K562 (cell line): ENCODE results near the gene PRMT7. TPM values are rescaled to one million over a fixed set of nuclear protein-coding genes. Genes with fewer than 3 reads are reported as not detected.

Experiments used
- ATAC-seq: fragments of 200-7000 bp; cut with Tn5 transposase; 3 replicates; pipeline ENCODE4 v1.9.1; 2020; ENCODE audit warnings: moderate library complexity
- BruUV-seq: library from RNA; stranded (reverse); fragments of 400-500 nt; replicated peaks from 2 replicates; lab custom pipeline; 2021; lab: Mats Ljungman, UMichigan
- CTCF ChIA-PET: fragments of 300-600 bp; formaldehyde crosslinking; extraction: SDS; loops from one replicate; lab custom pipeline; 2021; ENCODE audit warnings: low intra/inter-chr PET ratio; lab: Yijun Ruan, JAX
- POLR2A ChIA-PET: fragments of 300-600, 350-650 bp; sonication (Branson Sonifier 250); formaldehyde crosslinking; extraction: SDS; loops from one replicate; lab custom pipeline; 2021; ENCODE audit warnings: antibody characterized with exemption, inconsistent platforms; lab: Yijun Ruan, JAX
- DNase-seq, 4 experiments: peaks; one replicate each; pipeline versions ENCODE4 v3.0.0 to v3.0.0-alpha.2; 2011 to 2018; ENCODE audit warnings: low spot score in 3 of 4, mixed read lengths in 3 of 4; ENCODE audit errors: extremely low read depth in 1 of 4
- FAIRE-seq: peaks from 2 replicates; lab custom pipeline; 2011; peaks lifted over from hg19 to GRCh38; lab: Jason Lieb, UNC
- H2AFZ ChIP-seq: 2 replicates; pipeline ENCODE4 v1.6.0; 2011; ENCODE audit warnings: low read depth, low read length, control low read depth, inconsistent platforms
- H3K27ac ChIP-seq: fragments of 200-600 bp; 3 replicates; pipeline ENCODE4 v1.8.0; 2011; ENCODE audit warnings: low read depth, mild to moderate bottlenecking, control low read depth, inconsistent platforms, low read length, moderate library complexity, mixed read lengths; ENCODE audit errors: extremely low read depth
- H3K27me3 ChIP-seq, 2 experiments: fragments of 300-600 bp in 1 of 2; 2 replicates in 1 of 2; 3 replicates in 1 of 2; pipeline versions ENCODE4 v1.6.0 to v1.8.0; 2011; ENCODE audit warnings: inconsistent platforms in 2 of 2, low read length in 2 of 2, mild to moderate bottlenecking in 1 of 2, mixed read lengths in 1 of 2, moderate library complexity in 1 of 2; ENCODE audit not compliant: control insufficient read depth in 2 of 2, insufficient read depth in 2 of 2
- H3K36me3 ChIP-seq: fragments of 300-600 bp; 3 replicates; pipeline ENCODE4 v1.8.0; 2011; ENCODE audit warnings: mild to moderate bottlenecking, low read length, inconsistent platforms; ENCODE audit not compliant: control insufficient read depth, insufficient read depth
- H3K4me1 ChIP-seq, 2 experiments: fragments of 200-600 bp in 1 of 2; replicated peaks in 1 of 2; 2 replicates in 1 of 2; 3 replicates in 1 of 2; pipeline versions ENCODE4 v1.5.1 to v1.8.0; 2011; ENCODE audit warnings: inconsistent platforms in 2 of 2, low read length in 2 of 2, mild to moderate bottlenecking in 1 of 2, mixed read lengths in 1 of 2, moderate library complexity in 1 of 2; ENCODE audit not compliant: control insufficient read depth in 2 of 2, insufficient read depth in 2 of 2
- H3K4me2 ChIP-seq: 2 replicates; pipeline ENCODE4 v1.6.1; 2011; ENCODE audit warnings: low read length, control low read depth, inconsistent platforms, mixed read lengths; ENCODE audit not compliant: insufficient read depth
- H3K4me3 ChIP-seq: fragments of 200-600 bp; sonication (generic), shearing (Covaris generic); 2 replicates; pipeline ENCODE4 v1.5.1; 2016; ENCODE audit warnings: control low read depth, inconsistent platforms
- H3K79me2 ChIP-seq: fragments of 200-600 bp; 3 replicates; pipeline ENCODE4 v1.8.0; 2011; ENCODE audit warnings: low read length, inconsistent platforms; ENCODE audit not compliant: control insufficient read depth, insufficient read depth
- H3K9ac ChIP-seq, 2 experiments: 2 replicates each; pipeline versions ENCODE4 v1.6.0 to v1.6.1; 2011; ENCODE audit warnings: low read depth in 2 of 2, low read length in 2 of 2, control low read depth in 1 of 2, inconsistent platforms in 1 of 2, mild to moderate bottlenecking in 1 of 2, mixed read lengths in 1 of 2; ENCODE audit not compliant: insufficient read depth in 1 of 2
- H3K9me1 ChIP-seq: one replicate; pipeline ENCODE4 v1.6.0; 2011; ENCODE audit warnings: inconsistent platforms, mild to moderate bottlenecking, low read length, moderate library complexity; ENCODE audit not compliant: control insufficient read depth, insufficient read depth
- H3K9me3 ChIP-seq: replicated peaks from 2 replicates; pipeline ENCODE4 v1.5.1; 2011; ENCODE audit warnings: low read depth, low read length, inconsistent platforms; ENCODE audit not compliant: control insufficient read depth, insufficient read depth
- H4K20me1 ChIP-seq: replicated peaks from 2 replicates; pipeline ENCODE4 v1.6.1; 2011; ENCODE audit warnings: low read length, inconsistent platforms, mixed read lengths; ENCODE audit not compliant: control insufficient read depth, insufficient read depth
- CBX2 ChIP-seq: fragments of 200-600 bp; sonication (generic); IDR thresholded peaks from one replicate; pipeline ENCODE4 v1.6.1; 2012; ENCODE audit warnings: mild to moderate bottlenecking, low read length, inconsistent platforms; ENCODE audit not compliant: insufficient read depth, poor library complexity, severe bottlenecking
- ESRRA ChIP-seq: fragments of 450-650 bp; IDR thresholded peaks from 2 replicates; pipeline ENCODE4 v1.6.1; 2014; ENCODE audit warnings: low read depth, mild to moderate bottlenecking, moderate library complexity, borderline replicate concordance
- HDGF ChIP-seq: fragments of 450-650 bp; IDR thresholded peaks from 2 replicates; pipeline ENCODE4 v1.6.1; 2016
- ILF3 ChIP-seq: fragments of 450-650 bp; IDR thresholded peaks from 2 replicates; pipeline ENCODE4 v1.6.1; 2018; ENCODE audit warnings: antibody characterized with exemption, mild to moderate bottlenecking, moderate library complexity, borderline replicate concordance
- JUND ChIP-seq, 2 experiments: IDR thresholded peaks; 2 replicates in 1 of 2; 3 replicates in 1 of 2; pipeline ENCODE4 v1.6.1; 2011; ENCODE audit warnings: borderline replicate concordance in 2 of 2, low read depth in 2 of 2, low read length in 2 of 2, improper control_type of control experiment in 1 of 2, missing biosample characterization in 1 of 2, missing genetic modification characterization in 1 of 2, missing genetic modification reagents in 1 of 2
- KAT2B ChIP-seq: IDR thresholded peaks from one replicate; pipeline ENCODE4 v1.6.1; 2012; ENCODE audit warnings: low read depth, mild to moderate bottlenecking, control low read depth, inconsistent platforms, low read length, moderate library complexity
- NCOA6 ChIP-seq: fragments of 450-650 bp; IDR thresholded peaks from 2 replicates; pipeline ENCODE4 v1.6.1; 2017; ENCODE audit warnings: mild to moderate bottlenecking
- NFATC3 ChIP-seq: fragments of 450-650 bp; IDR thresholded peaks from 2 replicates; pipeline ENCODE4 v1.6.1; 2017; ENCODE audit warnings: mild to moderate bottlenecking
- NONO ChIP-seq, 2 experiments: fragments of 200-400 bp in 1 of 2; fragments of 450-650 bp in 1 of 2; formaldehyde crosslinking in 1 of 2; IDR thresholded peaks; 2 replicates each; pipeline ENCODE4 v1.6.1; 2017; ENCODE audit warnings: low read depth in 2 of 2, mild to moderate bottlenecking in 2 of 2, moderate library complexity in 2 of 2, low read length in 1 of 2
- NR4A1 ChIP-seq, 2 experiments: fragments of 250-450 bp in 1 of 2; fragments of 450-650 bp in 1 of 2; sonication (Bioruptor Pico) in 1 of 2; IDR thresholded peaks; 2 replicates each; pipeline versions ENCODE4 v1.4.0 to v1.6.1; 2016 to 2020; ENCODE audit warnings: mild to moderate bottlenecking in 2 of 2, missing compliant biosample characterization in 1 of 2, missing genetic modification characterization in 1 of 2, moderate library complexity in 1 of 2
- PML ChIP-seq: IDR thresholded peaks from 2 replicates; pipeline ENCODE4 v1.6.1; 2012; ENCODE audit warnings: low read length, inconsistent platforms
- PRPF4 ChIP-seq: fragments of 200-400 bp; formaldehyde crosslinking; IDR thresholded peaks from one replicate; pipeline ENCODE4 v1.6.1; 2017; ENCODE audit warnings: low read length, low read depth, mild to moderate bottlenecking; ENCODE audit not compliant: insufficient read depth, poor library complexity, severe bottlenecking
- PYGO2 ChIP-seq: fragments of 450-650 bp; IDR thresholded peaks from 2 replicates; pipeline ENCODE4 v1.6.1; 2016; ENCODE audit warnings: mild to moderate bottlenecking, missing genetic modification characterization, moderate library complexity, missing compliant biosample characterization
- SIN3A ChIP-seq, 2 experiments: fragments of 150-350 bp in 1 of 2; IDR thresholded peaks; 2 replicates each; pipeline ENCODE4 v1.6.1; 2011 to 2016; ENCODE audit warnings: borderline replicate concordance in 2 of 2, low read depth in 2 of 2, low read length in 2 of 2, mild to moderate bottlenecking in 2 of 2, moderate library complexity in 2 of 2; ENCODE audit not compliant: control insufficient read depth in 1 of 2
- ZNF134 ChIP-seq: fragments of 250-450 bp; sonication (Bioruptor Pico); conservative IDR thresholded peaks from 2 replicates; pipeline ENCODE4 v1.4.0; 2020
- ZNF41 ChIP-seq: fragments of 250-450 bp; sonication (Bioruptor Pico); conservative IDR thresholded peaks from 2 replicates; pipeline ENCODE4 v1.4.0; 2020; ENCODE audit warnings: mild to moderate bottlenecking
- ZNF507 ChIP-seq: conservative IDR thresholded peaks from 2 replicates; pipeline ENCODE4 v1.6.1; 2017; ENCODE audit warnings: missing genetic modification characterization, missing compliant biosample characterization
- WGBS: fragments of 100-300 bp; shearing (Covaris generic); methylation state at CpG from one replicate; pipeline ENCODE4 v1.1.6; 2016; ENCODE audit warnings: low coverage, mixed read lengths; ENCODE audit not compliant: insufficient coverage; ENCODE audit errors: missing lambda C conversion rate; 5-methylcytosine and 5-hydroxymethylcytosine counted together
- in situ Hi-C: fragments of 300-500 bp; cut with MboI; formaldehyde crosslinking; loops from 4 replicates; pipeline ENCODE4 v1.15.0; 2018; ENCODE audit warnings: inconsistent platforms, mixed read lengths
- intact Hi-C: fragments of 100-400 bp; cut with micrococcal nuclease; formaldehyde crosslinking; loops from 2 replicates; pipeline ENCODE4 v1.14.2; 2022
- polyA plus RNA-seq, 8 experiments: library from polyadenylated mRNA; depleted of rRNA in 4 of 8; stranded (reverse) in 5 of 8; unstranded in 3 of 8; fragments of >200 nt; fragmentation: Nextera tagmentation in 2 of 8; fragmentation: Illumina TruSeq in 1 of 8; extraction: Ambion mirVana in 2 of 8; extraction: Trizol in 1 of 8; gene quantifications; 2 replicates each; pipeline versions ENCODE4 v1.2.1 to v1.2.3, GENCODE V29; 2011 to 2014; ENCODE audit warnings: inconsistent platforms in 1 of 8, missing spikeins in 1 of 8
- total RNA-seq, 7 experiments: library from RNA; depleted of rRNA in 6 of 7; stranded (reverse); fragments of >200 nt in 6 of 7; fragmentation: Illumina TruSeq in 2 of 7; extraction: Trizol in 2 of 7; gene quantifications; 2 replicates each; pipeline versions ENCODE4 v1.2.1 to v1.2.3, GENCODE V29; 2011 to 2021; ENCODE audit warnings: low replicate concordance in 1 of 7
- TF ChIP-seq, protein P1 (sequence below): sonication (generic); formaldehyde crosslinking; IDR thresholded peaks from 2 replicates; pipeline ENCODE4 v1.8.1; 2023; ENCODE audit warnings: mild to moderate bottlenecking, missing genetic modification reagents

PRMT7 gene
- total and polyA plus RNA-seq, 9 of the 15 experiments (the other 6 are each of a cell fraction or from before 2014, with no cell fraction given), result 6.4 to 88.8 (median 73.1) TPM

DNA sequence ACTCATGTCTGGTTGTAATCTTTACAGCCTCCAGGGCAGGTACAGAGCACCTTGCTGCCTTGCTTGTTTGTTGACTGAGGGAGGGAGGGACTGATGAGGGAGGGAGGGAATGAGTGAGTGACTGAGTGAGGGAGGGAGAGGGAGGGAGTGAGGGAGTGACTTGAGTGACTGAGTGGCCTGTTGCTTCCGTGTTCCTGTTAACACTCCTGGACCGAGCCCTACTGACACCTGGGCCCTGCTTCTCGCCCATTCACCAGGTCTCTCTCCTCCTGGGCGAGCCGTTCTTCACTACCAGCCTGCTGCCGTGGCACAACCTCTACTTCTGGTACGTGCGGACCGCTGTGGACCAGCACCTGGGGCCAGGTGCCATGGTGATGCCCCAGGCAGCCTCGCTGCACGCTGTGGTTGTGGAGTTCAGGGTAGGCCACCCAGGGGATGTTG, 41.2 kb downstream of the PRMT7 start:
- FAIRE-seq, result no peak
- CTCF ChIA-PET, result no interaction called here
- no peaks in the 10 kb centered on the region for H3K27me3 ChIP-seq

DNA sequence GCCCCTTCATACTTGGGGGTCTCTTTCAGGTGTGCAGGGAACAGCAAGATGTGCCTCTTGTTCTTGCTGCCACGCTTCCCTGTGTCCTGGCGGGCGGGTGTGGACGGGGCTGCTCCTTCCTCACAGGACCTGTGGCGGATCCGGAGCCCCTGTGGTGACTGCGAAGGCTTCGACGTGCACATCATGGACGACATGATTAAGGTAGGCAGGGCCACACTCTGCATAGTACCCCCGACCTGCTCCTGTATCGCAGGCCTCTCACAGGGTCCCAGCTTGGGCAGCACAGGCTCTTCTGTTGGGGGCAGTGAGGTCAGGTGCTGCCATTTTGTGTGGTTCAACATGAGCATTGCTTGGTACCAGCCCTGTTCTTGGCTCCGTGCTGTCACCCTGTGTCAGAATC, 42.5 kb downstream of the PRMT7 start:
- no peaks in the 10 kb centered on the region for H3K27me3 ChIP-seq
- CTCF ChIA-PET, result no interaction called here
- intact Hi-C loops, result no loop called here
- no peak overlapping the region for H2AFZ ChIP-seq
- POLR2A ChIA-PET, result no interaction called here
- no TSS peak for BruUV-seq
- no peaks in the 10 kb centered on the region for H3K79me2 ChIP-seq
- no peak overlapping the region for H3K9ac ChIP-seq
- ATAC-seq (no peak), DNase-seq (no peak), FAIRE-seq (no peak)
- no peak overlapping the region for H3K4me2 ChIP-seq
- 84% methylated on average over 12 of the region's 13 CpGs for WGBS
- H4K20me1 ChIP-seq, result no peaks in the 10 kb centered on the region
- in situ Hi-C loops, result no loop called here
- H3K4me1 ChIP-seq, result 0 out of 5 replicates have a peak, but pooled peaks cover 0 to 5% of the 10 kb centered on the region in 2 experiments
- no peaks in the 10 kb centered on the region for H3K9me1 ChIP-seq
- H3K4me3 ChIP-seq, result no peak overlapping the region
- H3K9me3 ChIP-seq, result no peaks in the 10 kb centered on the region
- no peak overlapping the region for H3K27ac ChIP-seq
- H3K36me3 ChIP-seq, result peaks cover 95% of the 10 kb centered on the region; the same call in 2 of the 3 replicates
- TF ChIP-seq, protein P1, sequence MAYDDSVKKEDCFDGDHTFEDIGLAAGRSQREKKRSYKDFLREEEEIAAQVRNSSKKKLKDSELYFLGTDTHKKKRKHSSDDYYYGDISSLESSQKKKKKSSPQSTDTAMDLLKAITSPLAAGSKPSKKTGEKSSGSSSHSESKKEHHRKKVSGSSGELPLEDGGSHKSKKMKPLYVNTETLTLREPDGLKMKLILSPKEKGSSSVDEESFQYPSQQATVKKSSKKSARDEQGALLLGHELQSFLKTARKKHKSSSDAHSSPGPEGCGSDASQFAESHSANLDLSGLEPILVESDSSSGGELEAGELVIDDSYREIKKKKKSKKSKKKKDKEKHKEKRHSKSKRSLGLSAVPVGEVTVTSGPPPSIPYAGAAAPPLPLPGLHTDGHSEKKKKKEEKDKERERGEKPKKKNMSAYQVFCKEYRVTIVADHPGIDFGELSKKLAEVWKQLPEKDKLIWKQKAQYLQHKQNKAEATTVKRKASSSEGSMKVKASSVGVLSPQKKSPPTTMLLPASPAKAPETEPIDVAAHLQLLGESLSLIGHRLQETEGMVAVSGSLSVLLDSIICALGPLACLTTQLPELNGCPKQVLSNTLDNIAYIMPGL (CRISPR knock-in tag), result no peak
- TF ChIP-seq PYGO2 (tag) (no peak), PML (no peak), JUND (IDR thresholded peaks at IDR 0.05; ENCODE audit: borderline replicate concordance, low read depth, low read length) (no peak), JUND (tag; IDR thresholded peaks at IDR 0.05; ENCODE audit: borderline replicate concordance, low read depth, low read length) (no peak), SIN3A (IDR thresholded peaks at IDR 0.05; ENCODE audit: borderline replicate concordance in 2 of 2, control insufficient read depth in 1 of 2, low read depth in 2 of 2, low read length in 2 of 2) (no peak), KAT2B (no peak), ZNF507 (tag) (no peak), PRPF4 (no peak), ZNF41 (CRISPR knock-in tag) (no peak), ZNF134 (no peak), NCOA6 (no peak), NFATC3 (no peak), HDGF (no peak)

More for the DNA sequence above, 41.2 kb downstream of the PRMT7 start:
- ATAC-seq (no peak), DNase-seq (no peak)
- POLR2A ChIA-PET, result interaction anchor here (1.1 kb wide), 1 partner anchor 9 kb away, joined by 3 read pairs; no protein-coding TSS in a partner anchor
- Histone ChIP-seq H2AFZ (no peak overlapping the region), H4K20me1 (no peaks in the 10 kb centered on the region), H3K4me1 (0 out of 5 replicates have a peak, but pooled peaks cover 0 to 2% of the 10 kb centered on the region in 2 experiments), H3K36me3 (peaks cover 96% of the 10 kb centered on the region; the same call in 2 of the 3 replicates), H3K27ac (no peak overlapping the region), H3K9me1 (no peaks in the 10 kb centered on the region), H3K4me3 (no peak overlapping the region), H3K9ac (no peak overlapping the region; a peak in 1 of 4 replicates), H3K79me2 (no peaks in the 10 kb centered on the region), H3K4me2 (no peak overlapping the region), H3K9me3 (no peaks in the 10 kb centered on the region)
- WGBS, result 95% methylated on average over 8 of the region's 11 CpGs
- intact Hi-C loops, result no loop called here
- TF ChIP-seq ILF3 (no peak), ESRRA (no peak), NR4A1 (CRISPR knock-in tag; IDR thresholded peaks at IDR 0.05) (no peak), NR4A1 (tag; IDR thresholded peaks at IDR 0.05) (no peak), NONO (IDR thresholded peaks at IDR 0.05; ENCODE audit: low read depth in 2 of 2, low read length in 1 of 2) (no peak), CBX2 (no peak)
- in situ Hi-C loops, result no loop called here
- no TSS peak for BruUV-seq
